IgD-negative memory B cell (primary cell): Measurements from ENCODE around the gene UBQLN4. TPM values are rescaled to one million over a fixed set of nuclear protein-coding genes. Genes with fewer than 3 reads are reported as not detected.
"Not testable (repeated sequence)": the region's sequence is repeated elsewhere in the genome, so short reads cannot be mapped to it uniquely, and the experiment has no call there.

Experiments used
- H3K27ac Mint-ChIP-seq, 3 donors: one replicate each; pipeline ENCODE4 v1.8.0; 2020 to 2022; ENCODE audit warnings: mild to moderate bottlenecking in 3 of 3, mixed read lengths in 3 of 3, moderate library complexity in 1 of 3
- H3K27me3 Mint-ChIP-seq: one replicate; pipeline ENCODE4 v1.8.0; 2021; ENCODE audit warnings: mixed read lengths
- H3K36me3 Mint-ChIP-seq: one replicate; pipeline ENCODE4 v1.8.0; 2020; ENCODE audit warnings: mild to moderate bottlenecking, mixed read lengths
- H3K4me1 Mint-ChIP-seq, 3 donors: one replicate each; pipeline ENCODE4 v1.8.0; 2020 to 2022; ENCODE audit warnings: mixed read lengths in 3 of 3, mild to moderate bottlenecking in 1 of 3
- H3K4me3 Mint-ChIP-seq, 4 donors: one replicate each; pipeline ENCODE4 v1.8.0; 2020 to 2022; ENCODE audit warnings: mild to moderate bottlenecking in 4 of 4, mixed read lengths in 4 of 4, moderate library complexity in 3 of 4
- H3K9me3 Mint-ChIP-seq, 3 donors: one replicate each; pipeline ENCODE4 v1.8.0; 2020 to 2021; ENCODE audit warnings: mixed read lengths in 3 of 3, mild to moderate bottlenecking in 1 of 3
- polyA plus RNA-seq: library from polyadenylated mRNA; unstranded; fragments of 300-500 nt; fragmentation: Illumina TruSeq; gene quantifications from one replicate; pipeline ENCODE4 v1.2.3, GENCODE V29; 2021

The UBQLN4 gene
- polyA plus RNA-seq, 1 donor from 2014 or later, result 7.6 TPM

DNA sequence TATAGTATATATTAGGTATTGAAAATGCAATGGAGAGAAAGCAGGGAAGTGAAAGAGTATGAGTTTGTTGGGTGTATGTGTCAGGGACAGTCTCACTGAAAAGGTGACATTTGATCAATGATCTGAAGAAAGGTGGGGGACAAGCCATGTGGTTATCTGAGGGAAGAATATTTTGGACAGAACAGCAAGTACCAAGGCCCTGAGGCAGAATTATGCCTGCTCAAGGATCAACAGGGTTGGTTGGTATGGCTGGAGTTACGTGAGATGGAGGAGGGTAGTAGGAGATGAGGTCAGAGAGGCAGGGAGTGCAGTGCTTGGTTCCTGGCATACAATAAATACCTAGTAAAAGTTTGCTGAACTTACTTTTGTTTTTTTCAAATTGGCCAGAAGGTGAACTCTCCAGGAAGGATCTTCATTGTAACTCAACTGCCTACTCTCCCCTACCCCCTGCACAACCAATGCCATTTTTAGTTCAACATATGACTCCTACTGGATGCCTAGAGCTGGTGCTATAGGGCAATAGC lies 2.8 kb upstream of the UBQLN4 start:
- H3K9me3 Mint-ChIP-seq, result no peaks in the 10 kb centered on the region
- peaks cover 2% of the 10 kb centered on the region for H3K36me3 Mint-ChIP-seq
- H3K4me3 Mint-ChIP-seq, result peak overlapping the region; percentile 28 to 78 (median 44)
- H3K27me3 Mint-ChIP-seq, result no peaks in the 10 kb centered on the region
- H3K4me1 Mint-ChIP-seq, result peaks cover 13 to 21% (median 18%) of the 10 kb centered on the region in 3 donors
- H3K27ac Mint-ChIP-seq, result peak overlapping the region in 1 of 3 donors; percentile 46

GRCh38 chr1:156055281-156056048 lies 1.9 kb upstream of the UBQLN4 start:
- no peaks in the 10 kb centered on the region for H3K27me3 Mint-ChIP-seq
- peak overlapping the region; percentile 90 to 100 (median 95) for H3K4me3 Mint-ChIP-seq
- H3K4me1 Mint-ChIP-seq, result peaks cover 13 to 21% (median 18%) of the 10 kb centered on the region in 3 donors
- H3K9me3 Mint-ChIP-seq, result no peaks in the 10 kb centered on the region
- H3K36me3 Mint-ChIP-seq, result peaks cover 2% of the 10 kb centered on the region
- peak overlapping the region; percentile 54 to 96 (median 84) for H3K27ac Mint-ChIP-seq

DNA sequence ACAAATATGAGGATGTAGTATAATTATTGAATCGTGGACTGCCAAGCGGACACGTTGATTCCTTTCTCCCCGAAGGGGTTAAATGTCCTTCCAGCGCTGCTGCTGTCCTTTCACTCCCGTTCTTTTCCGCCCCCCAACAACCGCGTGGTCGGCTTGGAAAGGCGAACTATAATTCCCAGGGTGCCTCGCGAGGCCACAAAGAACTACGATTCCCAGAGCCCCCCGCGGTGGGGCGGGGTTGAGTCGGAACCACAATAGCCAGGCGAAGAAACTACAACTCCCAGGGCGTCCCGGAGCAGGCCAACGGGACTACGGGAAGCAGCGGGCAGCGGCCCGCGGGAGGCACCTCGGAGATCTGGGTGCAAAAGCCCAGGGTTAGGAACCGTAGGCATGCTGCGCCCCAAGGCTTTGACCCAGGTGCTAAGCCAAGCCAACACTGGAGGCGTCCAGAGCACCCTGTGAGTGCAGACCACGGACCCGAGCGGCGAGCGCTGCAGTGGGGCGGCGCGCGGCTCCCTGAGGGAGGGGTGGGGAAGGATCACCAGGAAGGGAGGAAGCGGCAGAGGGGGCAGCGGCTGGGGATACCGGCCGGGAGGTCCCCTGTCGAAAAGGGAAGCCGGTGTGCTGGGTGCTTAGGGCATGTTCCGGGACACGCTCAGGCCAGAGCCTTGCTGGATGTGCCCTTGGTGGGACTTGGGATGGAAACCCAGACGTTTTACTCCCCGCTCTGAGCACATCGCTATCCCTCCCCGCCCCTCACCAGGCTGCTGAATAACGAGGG lies 1.1 kb upstream of the UBQLN4 start, which contains the start of gene LAMTOR2:
TSS of gene LAMTOR2 (plus strand) at position 283 of the 781 bp plus-strand sequence. CDS start at position 391, 108 bp downstream.
- H3K27ac Mint-ChIP-seq, result peak within 1 kb of the TSS; percentile 86 to 96 (median 96)
- peaks cover 13 to 21% (median 18%) of the 10 kb centered on the region in 3 donors for H3K4me1 Mint-ChIP-seq
- peaks cover 4% of the 10 kb centered on the region for H3K36me3 Mint-ChIP-seq
- no peaks in the 10 kb centered on the region for H3K9me3 Mint-ChIP-seq
- peak within 1 kb of the TSS; percentile 91 to 100 (median 95) for H3K4me3 Mint-ChIP-seq
- no peaks in the 10 kb centered on the region for H3K27me3 Mint-ChIP-seq

DNA sequence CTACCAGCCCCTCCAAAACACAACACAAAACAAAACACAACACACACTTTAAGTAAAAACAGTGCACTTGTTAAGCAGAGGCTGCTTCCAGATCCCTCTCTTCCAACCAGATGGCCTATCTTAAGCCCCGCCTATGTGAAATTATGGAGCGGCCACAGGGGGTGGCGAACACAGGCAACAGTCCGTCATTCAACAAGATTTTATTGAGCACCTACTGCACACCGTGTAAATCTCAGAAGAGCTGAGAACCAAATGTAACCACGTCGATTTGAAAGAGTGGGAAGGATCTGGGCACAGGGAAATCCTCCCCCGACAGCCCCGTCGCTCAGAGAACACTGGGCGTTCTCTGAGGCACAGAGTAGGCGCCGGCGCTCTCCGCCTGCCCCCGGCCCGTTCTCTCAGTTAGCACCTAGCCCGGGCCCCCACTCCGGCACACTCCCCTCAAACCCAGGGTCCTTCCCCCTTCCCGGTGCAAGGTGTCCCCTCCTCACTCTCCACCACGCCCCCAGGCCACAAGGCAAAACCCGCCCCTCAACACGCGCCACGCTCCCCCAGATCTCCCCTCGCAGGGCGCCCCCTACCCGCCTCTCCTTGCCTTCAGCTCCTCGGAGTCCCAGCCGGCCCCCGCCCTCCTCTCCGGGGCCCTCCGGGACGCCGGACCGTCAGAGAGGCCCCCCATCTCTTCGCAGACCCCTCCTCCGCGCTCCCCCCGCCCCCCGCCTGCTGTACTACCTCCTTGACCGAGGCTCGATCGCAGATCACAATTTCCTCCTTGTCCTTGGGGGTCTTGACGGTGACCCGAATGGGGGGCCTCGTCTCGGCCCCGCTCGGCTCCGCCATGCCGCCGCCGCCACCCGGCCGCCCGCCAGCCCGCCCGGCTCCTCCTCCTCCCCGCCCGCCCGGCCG lies 483 bp downstream of the UBQLN4 start:
- Mint-ChIP-seq H3K4me3 (peak overlapping the region; percentile 91 to 95 (median 93)), H3K27ac (peak overlapping the region; percentile 69 to 87 (median 78)), H3K27me3 (no peaks in the 10 kb centered on the region), H3K36me3 (peaks cover 6% of the 10 kb centered on the region), H3K9me3 (no peaks in the 10 kb centered on the region), H3K4me1 (peaks cover 13 to 21% (median 18%) of the 10 kb centered on the region in 3 donors)

DNA sequence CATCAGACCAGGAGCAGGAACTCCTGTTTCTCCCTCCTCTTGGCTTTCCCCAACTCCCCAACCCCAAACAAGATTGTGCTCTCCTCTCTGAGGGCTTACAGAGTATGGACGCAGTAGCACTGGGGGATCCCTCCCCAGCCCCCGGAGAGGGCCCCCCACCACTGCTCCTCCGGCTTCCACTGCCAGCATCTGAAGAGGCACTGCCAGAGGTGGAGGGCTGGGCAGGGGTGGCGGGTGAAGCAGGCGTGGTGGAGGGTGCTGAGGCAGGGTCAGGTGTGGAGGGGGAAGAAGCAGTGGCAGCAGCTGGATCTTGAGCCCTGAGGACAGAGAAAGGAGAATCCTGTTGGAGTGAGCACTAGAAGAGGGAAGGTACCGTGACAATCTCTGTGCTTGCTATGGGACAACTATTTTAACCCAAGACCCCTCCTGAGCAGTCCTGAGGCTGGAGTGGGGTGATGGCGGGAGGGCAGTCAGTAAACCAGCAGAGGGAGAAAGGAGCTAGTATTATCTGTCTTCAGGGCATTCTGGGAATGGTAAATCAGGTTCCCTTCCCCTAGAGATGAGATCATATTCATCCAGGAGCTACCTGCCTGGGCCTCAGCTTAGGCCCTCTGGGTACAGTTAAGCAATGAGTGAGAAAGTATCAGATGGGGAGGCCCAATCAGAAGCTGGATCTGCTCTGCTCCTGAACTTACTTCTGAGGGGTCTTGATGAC lies 2.4 kb downstream of the UBQLN4 start:
- H3K4me3 Mint-ChIP-seq, result peak overlapping the region in 3 of 4 donors; percentile 44 to 95 (median 52)
- H3K27me3 Mint-ChIP-seq, result no peaks in the 10 kb centered on the region
- no peak overlapping the region for H3K27ac Mint-ChIP-seq

DNA sequence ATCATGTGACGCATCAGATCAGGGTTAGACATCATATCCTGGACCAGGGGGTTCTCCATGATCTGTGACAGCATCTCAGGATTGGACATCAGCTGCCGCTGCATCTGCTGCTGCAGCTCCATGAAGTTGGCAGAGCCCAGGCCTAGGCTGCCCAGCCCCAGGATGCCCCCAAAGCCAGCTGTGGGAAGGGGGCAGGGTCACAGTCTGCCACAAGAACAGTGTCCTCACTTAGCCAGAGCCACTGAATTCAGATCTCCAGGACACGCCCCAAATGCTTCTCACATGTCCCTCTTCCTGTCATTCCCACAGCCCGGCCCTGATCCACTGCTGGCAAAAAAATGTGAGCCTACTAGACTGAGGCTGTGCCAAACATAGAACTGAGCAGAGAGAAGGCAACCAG lies 3.2 kb downstream of the UBQLN4 start:
- H3K9me3 Mint-ChIP-seq, result no peaks in the 10 kb centered on the region
- no peak overlapping the region for H3K27ac Mint-ChIP-seq

More for the DNA sequence above, 2.4 kb downstream of the UBQLN4 start:
- H3K36me3 Mint-ChIP-seq, result peaks cover 3% of the 10 kb centered on the region
- H3K9me3 Mint-ChIP-seq, result no peaks in the 10 kb centered on the region
- peaks cover 11 to 18% (median 14%) of the 10 kb centered on the region in 3 donors for H3K4me1 Mint-ChIP-seq

DNA sequence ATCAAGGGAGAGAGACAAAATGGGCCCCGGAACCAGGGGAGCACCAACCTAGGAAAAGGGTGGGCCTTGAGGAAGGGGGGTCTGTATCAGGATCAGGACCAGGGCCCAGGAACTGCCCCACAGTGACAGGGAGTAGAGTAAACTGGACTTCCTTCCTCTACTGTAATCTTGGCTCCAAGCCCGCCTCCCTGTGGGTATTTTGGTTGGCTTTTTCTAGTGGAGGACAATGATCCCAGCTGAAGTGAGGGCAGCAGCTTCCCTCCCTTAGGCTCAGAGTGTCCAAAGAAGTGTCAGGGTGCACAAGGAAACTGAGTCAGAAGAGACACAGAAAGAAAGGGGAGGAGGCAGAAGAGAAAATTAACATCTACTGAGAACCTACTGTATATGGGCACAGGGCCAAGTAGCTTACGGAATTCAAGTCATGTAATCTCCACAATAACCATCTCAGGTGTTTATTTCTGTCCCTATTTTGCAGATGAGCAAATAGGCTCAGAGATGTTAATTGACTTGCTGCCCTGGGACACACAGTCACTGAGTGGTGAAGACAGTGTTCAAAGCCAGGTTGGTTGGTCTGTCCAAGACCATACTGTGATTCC lies 4.8 kb downstream of the UBQLN4 start:
- H3K27ac Mint-ChIP-seq, result no peak overlapping the region
- H3K36me3 Mint-ChIP-seq, result peaks cover 9% of the 10 kb centered on the region
- no peaks in the 10 kb centered on the region for H3K9me3 Mint-ChIP-seq
- H3K4me1 Mint-ChIP-seq, result peaks cover 0 to 6% (median 5%) of the 10 kb centered on the region in 3 donors
- H3K4me3 Mint-ChIP-seq, result peak overlapping the region in 1 of 4 donors; percentile 58
- H3K27me3 Mint-ChIP-seq, result no peaks in the 10 kb centered on the region

More for the DNA sequence above, 3.2 kb downstream of the UBQLN4 start:
- peak overlapping the region in 3 of 4 donors; percentile 12 to 72 (median 45) for H3K4me3 Mint-ChIP-seq
- peaks cover 4% of the 10 kb centered on the region for H3K36me3 Mint-ChIP-seq
- H3K27me3 Mint-ChIP-seq, result no peaks in the 10 kb centered on the region
- peaks cover 4 to 13% (median 9%) of the 10 kb centered on the region in 3 donors for H3K4me1 Mint-ChIP-seq

GRCh38 chr1:156045076-156045475 lies 8.5 kb downstream of the UBQLN4 start:
- Mint-ChIP-seq H3K4me3 (no peak overlapping the region), H3K4me1 (no peaks in the 10 kb centered on the region), H3K27ac (peak overlapping the region in 1 of 3 donors; percentile 72), H3K9me3 (no peaks in the 10 kb centered on the region), H3K27me3 (no peaks in the 10 kb centered on the region), H3K36me3 (peaks cover 9% of the 10 kb centered on the region)

- no peaks in the 10 kb centered on the region for H3K27me3 Mint-ChIP-seq
- no peaks in the 10 kb centered on the region for H3K4me1 Mint-ChIP-seq
- H3K9me3 Mint-ChIP-seq, result no peaks in the 10 kb centered on the region
- no peak overlapping the region for H3K27ac Mint-ChIP-seq
- H3K4me3 Mint-ChIP-seq, result no peak overlapping the region
- H3K36me3 Mint-ChIP-seq, result peaks cover 7% of the 10 kb centered on the region
Measured at GRCh38 chr1:156042828-156043227, 10.8 kb downstream of the UBQLN4 start.

- H3K4me1 Mint-ChIP-seq, H3K9me3 Mint-ChIP-seq, H3K4me3 Mint-ChIP-seq, H3K27me3 Mint-ChIP-seq, H3K36me3 Mint-ChIP-seq, H3K27ac Mint-ChIP-seq: not testable (repeated sequence)
Measured at GRCh38 chr1:156034991-156035390, 18.6 kb downstream of the UBQLN4 start.

DNA sequence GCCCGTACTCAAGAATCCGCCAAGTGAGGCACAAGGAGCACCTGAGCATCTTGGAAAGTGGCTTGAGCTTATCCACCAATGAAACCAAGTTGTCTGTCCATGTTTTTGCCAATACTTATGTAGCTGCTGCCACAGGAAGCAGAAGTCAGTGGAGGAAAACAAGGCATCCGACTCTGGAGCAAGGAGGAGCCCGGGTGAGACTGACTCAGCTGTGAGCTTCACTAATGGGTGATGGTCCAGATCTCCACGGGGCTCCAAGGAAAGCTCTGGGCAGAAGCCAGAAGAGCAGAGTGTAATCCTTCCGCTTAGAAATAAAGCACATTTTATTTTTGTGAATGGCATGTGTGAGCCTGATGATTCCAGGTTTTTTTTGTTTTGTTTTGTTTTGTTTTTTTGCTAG lies 20.6 kb downstream of the UBQLN4 start:
- H3K9me3 Mint-ChIP-seq, result no peaks in the 10 kb centered on the region
- H3K36me3 Mint-ChIP-seq, result peaks cover 7% of the 10 kb centered on the region
- no peak overlapping the region for H3K27ac Mint-ChIP-seq
- H3K4me3 Mint-ChIP-seq, result no peak overlapping the region
- H3K4me1 Mint-ChIP-seq, result peaks cover 0 to 1% (median 0%) of the 10 kb centered on the region in 3 donors
- H3K27me3 Mint-ChIP-seq, result no peaks in the 10 kb centered on the region

- Mint-ChIP-seq H3K9me3 (no peaks in the 10 kb centered on the region), H3K27me3 (peaks cover 2% of the 10 kb centered on the region), H3K4me3 (no peak overlapping the region), H3K4me1 (peaks cover 0 to 10% (median 7%) of the 10 kb centered on the region in 3 donors), H3K27ac (no peak overlapping the region), H3K36me3 (no peaks in the 10 kb centered on the region)
Measured at GRCh38 chr1:156026588-156026987, 27.0 kb downstream of the UBQLN4 start.

DNA sequence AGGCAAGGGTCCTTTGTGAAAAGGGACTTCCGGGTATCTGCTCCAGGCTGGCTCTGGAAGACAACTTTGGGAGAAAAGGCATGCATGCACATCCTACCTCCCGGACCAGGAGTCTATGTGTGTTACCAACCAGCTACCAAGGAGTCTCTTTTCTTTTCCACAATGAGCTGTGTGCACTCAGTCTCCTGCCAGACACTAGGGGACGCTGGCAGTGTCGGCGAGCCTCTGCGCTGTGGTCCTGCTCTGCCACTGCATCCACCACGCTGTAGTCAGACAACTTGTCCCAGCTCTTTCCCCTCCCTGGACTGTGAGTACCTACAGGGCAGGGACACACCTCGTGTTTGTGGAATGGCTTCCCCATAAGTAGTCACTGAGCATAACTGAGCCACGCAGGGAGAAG lies 27.7 kb downstream of the UBQLN4 start:
- H3K9me3 Mint-ChIP-seq, result no peaks in the 10 kb centered on the region
- H3K4me3 Mint-ChIP-seq, result peak overlapping the region in 1 of 4 donors; percentile 40
- H3K27ac Mint-ChIP-seq, result no peak overlapping the region
- no peaks in the 10 kb centered on the region for H3K36me3 Mint-ChIP-seq
- H3K4me1 Mint-ChIP-seq, result peaks cover 2 to 13% (median 7%) of the 10 kb centered on the region in 3 donors
- H3K27me3 Mint-ChIP-seq, result peaks cover 2% of the 10 kb centered on the region
